Stimulated activated CD8-positive, alpha-beta memory T cell treated with anti-CD3 and anti-CD28 coated beads, Interleukin-4, amount 100 ng/mL, for 4 hours (primary cell): ENCODE data around the gene SLC16A12.
"Not testable (repeated sequence)": the region's sequence is repeated elsewhere in the genome, so short reads cannot be mapped to it uniquely, and the experiment has no call there.

Source experiments
- DNase-seq, 2 donors: peaks; one replicate each; pipeline ENCODE4 v3.0.0-alpha.2; 2020; ENCODE audit warnings: low read depth in 2 of 2, low spot score in 1 of 2

The SLC16A12 gene

DNA sequence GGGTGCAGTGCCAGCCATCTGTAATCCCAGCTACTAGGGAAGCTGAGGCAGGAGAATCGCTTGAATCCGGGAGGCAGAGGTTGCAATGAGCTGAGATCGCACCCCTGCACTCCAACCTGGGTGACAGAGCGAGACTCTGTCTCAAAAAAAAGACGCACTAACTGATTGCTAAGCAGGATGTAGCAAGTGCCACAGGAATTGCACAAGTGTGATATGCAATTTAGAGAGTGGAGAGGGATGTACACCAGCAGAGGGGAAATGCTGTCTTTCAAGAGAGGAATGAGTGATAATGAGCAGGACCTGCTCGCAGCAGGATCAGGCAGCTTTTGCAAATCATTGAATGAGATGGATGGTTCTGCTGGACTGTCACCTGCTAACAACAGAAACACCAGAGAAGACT, 13.3 kb upstream of the SLC16A12 start:
- DNase-seq, result no peak

DNA sequence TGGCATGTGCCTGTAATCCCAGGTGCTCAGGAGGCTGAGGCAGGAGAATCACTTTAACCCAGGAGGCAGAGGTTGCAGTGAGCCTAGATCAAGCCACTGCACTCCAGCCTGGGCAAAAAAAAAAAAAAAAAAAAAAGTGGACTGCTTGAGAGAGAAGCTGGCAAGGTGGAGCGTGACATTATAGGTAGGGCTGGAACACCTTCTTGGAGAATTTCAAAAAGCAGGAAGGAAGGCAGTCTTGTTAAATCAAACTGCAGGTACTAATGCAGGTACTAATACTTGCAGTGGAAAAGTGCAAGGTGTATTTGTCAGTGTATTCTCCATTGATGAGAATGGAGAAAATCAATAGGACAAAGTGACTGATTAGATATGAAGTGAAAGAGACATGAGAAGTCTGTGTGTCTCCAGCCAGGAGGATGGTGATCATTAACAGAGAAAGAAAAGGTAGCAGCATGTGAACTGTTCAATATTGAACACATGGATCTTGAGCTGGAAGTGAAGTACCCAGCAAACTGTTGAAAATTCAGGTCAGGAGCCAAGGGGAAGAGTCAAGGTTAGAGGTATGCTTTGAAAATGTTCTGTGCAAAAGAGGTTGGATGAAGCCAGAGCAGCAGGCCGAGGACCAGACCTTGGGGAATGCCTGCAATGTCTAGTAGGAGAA, 12.6 kb upstream of the SLC16A12 start:
- no peak for DNase-seq

DNA sequence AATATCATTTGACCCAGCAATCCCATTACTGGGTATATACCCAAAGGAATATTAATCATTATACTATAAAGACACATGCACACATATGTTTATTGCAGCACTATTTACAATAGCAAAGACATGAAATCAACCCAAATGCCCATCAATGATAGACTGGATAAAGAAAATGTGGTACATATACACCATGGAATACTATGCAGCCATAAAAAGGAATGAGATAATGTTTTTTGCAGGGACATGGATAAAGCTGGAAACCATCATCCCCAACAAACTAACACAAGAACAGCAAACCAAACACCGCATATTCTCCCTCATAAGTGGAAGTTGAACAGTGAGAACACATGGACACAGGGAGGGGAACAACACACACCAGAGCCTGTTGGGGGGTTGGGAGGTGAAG, 11.3 kb upstream of the SLC16A12 start:
- not testable (repeated sequence) for DNase-seq

DNA sequence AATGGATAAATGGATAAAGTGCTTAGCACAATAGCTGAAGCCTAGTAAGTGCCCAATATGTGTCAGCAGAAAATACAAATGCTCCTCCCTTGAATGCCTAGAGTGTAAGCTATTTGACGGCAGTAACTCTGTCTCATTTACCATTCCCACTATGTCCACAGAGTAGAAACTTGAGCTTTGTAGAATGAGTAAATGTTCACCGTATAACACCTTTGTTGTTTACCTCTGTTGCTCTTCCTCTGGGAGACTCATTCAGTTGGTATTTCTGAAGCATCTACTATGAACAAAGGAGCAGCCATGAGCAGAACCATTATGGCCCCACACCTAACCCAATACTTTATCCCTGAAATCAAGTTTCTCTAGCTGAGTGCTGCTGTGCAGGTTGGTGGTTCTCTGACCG, 8.4 kb upstream of the SLC16A12 start:
- DNase-seq, result no peak

DNA sequence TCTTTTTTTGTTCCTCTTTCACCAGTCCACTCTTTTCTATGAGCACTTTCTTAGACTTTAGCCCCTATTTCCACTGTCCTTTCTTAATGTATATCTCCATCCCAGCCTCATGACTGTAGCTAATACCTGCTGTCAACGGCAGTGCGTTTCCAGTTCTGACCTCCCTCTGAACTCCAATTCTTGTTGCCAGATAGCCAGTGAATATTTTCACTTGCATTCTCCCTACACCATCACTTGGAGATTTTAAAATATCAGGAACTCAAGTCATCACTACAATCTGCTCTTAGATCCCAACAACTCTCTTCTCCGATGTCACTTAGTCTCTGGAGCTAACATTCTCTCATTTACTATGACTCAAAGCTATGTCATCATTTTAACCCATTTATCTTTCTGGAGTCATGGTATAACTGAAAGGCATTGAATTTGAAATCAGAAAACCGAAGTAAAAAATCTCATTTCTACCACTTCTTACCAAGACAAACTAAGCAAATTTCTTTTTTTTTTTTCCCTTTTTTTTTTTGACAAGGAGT, 5.1 kb upstream of the SLC16A12 start:
- DNase-seq, result no peak

DNA sequence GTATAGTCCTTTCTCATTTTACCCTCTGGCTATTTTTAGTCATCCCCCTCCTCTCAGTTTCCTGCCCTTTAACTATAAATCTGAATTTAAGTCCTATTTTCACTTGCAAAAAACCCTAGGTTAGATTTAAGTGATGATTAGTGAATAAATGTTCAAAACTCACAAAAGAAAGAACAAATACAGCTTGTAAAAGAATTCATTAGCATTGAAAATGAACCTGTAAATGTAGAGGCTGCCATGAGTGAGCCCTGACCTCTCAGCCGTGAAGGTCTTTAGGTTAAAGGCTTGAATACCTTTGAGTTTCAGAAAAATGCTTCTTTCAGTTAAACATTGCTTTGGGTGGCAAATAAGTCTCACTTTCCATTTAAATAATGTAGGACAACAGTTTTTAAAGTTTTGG, 2.0 kb upstream of the SLC16A12 start:
- no peak for DNase-seq

DNA sequence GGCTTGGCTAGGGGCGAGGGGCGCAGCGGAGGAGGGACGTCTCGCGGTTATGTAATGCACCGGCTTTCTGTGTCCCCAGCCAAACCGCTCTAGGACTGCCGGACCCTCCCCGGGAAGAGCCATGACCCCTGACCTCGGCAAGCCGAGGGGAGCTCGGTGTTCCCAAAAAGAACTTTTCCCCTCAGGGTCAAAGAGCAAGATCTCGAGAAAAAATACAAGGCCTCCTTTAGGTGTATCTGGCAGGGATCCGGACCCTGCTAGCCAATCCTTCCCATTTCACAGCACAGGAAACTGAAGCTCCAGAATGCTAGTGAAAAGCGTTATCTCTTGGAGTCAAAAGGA, 590 bp upstream of the SLC16A12 start:
- no peak for DNase-seq

DNA sequence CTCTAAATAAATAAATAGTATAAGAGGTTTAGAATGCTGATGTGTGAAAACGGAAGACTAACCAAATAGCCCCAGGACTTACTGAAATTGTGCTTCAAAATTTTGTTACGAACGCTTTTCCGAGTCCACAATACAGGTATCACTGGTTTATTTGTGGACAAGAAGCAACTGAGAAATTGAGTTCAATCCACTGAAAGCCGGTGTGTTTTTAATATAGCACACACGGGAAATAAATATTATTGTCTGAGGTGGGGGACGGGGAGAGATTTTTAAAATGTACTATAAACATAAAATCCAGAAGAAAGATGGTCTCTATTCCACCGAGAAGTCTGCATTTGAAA, 598 bp downstream of the SLC16A12 start:
- DNase-seq, result no peak

DNA sequence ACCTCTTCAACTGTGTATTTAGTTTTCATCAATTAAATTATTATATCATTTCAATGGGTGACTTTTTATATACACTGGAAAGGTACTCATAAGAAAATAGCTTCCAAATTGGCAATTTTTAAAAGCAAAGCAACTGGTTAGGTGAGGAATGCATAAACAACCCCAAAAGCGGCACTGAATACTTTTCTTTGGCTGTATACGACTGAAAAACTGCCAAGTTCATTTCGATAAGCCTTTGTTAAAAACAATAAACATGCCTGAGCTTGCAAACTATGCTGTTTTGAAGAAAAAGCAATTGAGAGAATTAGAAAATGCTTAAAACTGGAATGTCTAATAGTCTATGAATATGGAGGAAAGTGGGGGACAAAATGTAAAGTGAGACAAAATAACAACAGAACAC, 2.9 kb downstream of the SLC16A12 start:
- DNase-seq, result no peak

DNA sequence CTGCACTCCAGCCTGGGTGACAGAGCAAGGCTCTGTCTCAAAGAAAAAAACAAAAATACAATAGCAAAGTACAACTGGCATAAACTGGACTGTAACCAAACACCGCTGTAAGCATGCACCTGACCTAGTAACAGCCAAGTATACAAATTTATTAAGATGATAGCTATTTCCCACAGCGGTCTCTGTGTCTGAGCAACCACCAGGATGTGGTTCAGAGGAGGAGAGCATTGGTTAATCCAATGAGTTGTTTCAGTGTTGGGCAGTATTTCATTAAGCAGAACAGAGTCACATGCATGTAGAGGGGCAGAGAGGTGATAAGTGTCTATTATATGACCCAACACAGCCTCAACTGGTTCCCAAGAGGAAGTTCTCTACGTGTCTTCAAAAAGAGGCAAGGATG, 4.0 kb downstream of the SLC16A12 start:
- DNase-seq, result no peak

DNA sequence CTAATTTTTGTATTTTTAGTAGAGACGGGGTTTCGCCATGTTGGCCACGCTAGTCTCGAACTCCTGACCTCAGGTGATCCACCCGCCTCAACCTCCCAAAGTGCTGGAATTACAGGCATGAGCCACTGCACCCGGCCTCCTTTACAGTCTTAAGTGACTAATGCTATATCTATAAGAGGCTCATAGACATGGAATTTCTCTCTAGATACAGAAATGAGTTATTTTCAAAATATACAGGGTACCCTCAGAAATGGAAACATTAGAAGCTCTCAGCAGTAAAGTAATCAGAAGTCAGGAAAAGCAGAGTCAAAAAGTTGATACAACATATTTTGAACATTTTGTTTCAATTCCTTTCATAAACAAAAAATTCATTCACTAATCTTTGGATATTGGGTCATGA, 5.7 kb downstream of the SLC16A12 start:
- not testable (repeated sequence) for DNase-seq

DNA sequence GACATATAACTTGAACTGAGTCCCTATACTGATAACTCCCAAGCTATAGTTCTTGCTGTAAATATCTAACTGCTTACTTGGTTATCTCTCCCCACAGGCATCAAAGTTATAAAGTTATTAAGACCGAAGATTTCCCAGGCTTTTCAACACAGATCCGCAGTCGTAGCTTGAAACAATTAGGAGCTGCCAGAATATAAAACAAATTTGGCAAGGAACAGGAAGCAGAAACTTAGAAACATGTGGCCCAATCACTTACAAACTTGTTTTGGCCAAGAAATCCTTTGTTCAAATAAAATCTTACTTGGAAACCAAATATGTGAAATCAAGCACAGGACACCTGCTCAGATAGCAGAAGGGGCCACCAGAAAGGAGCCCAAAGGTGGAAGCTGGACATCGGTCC, 9.0 kb downstream of the SLC16A12 start:
- DNase-seq, result no peak

DNA sequence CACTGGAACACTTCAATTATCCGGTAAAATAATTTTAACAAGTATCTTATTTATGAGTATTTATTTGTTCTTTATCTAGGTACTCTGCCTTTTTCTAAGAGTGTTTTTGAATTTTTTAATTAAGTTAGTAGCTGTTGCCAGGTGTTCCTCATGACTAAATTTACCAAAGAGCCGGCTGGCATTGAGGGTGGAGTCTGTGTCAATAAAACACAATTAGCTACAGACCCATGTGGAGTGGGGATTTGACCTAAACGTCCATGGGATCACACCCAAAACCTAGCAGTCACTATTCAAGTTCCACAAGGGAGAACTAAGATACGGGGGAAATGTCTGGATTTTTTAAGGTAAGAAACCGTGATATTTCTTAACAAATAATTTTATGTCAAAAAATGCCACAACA, 9.8 kb downstream of the SLC16A12 start:
- no peak for DNase-seq

DNA sequence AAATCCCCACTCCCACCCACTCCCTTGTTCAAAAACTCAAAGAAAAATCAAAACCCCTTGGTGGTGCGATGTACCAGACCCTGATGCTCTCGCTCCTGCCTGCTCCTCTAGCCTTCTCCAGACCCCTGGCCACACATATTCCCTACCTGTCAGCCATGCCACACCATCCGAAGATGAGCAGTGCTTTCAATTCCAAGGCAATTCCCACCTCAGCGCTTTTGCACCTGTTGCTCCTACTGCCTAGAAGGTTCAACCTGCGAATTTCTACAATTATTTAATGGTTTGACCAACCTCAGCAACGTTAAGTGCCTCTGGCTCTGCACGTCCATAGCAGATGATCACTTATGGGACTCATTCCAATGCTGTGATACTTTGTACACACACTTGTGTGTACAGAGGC, 11.1 kb downstream of the SLC16A12 start:
- no peak for DNase-seq

DNA sequence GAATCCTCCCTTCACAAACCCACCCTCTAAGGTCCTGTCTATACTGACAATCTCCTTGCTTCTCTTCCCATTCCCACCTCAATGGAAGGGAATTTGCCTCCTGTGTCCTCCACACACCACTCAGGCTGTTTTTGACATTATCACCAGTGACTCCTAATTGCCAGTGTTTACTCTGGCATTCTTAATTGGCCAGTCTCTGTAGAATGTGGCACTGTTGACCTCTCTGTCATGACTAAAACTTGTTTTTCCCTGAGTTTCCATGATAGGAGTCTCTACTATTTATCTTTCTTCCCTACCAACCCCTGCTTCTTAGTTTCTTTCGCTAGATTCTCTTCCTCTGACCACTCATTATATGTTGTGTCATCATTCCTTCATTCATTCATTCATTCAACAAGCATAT, 12.1 kb downstream of the SLC16A12 start:
- DNase-seq, result no peak

DNA sequence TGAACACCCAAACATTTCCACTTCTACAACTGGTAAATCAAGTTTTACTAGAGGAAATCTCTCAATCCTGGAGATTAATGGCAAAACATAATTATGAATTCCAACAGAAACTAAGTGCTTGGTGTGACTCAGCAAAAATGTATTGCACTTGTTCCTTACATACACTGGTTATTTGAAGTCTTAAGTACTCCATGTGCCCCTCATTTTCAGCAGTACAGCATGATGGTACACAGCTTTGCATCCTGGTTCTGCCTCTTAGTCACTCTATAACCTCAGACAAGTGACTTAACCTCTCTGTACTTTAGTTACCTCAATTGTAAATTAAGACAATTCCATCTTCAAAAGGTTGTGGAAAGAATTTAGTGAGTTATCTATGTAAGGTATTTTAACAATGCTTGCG, 12.9 kb downstream of the SLC16A12 start:
- DNase-seq, result no peak

DNA sequence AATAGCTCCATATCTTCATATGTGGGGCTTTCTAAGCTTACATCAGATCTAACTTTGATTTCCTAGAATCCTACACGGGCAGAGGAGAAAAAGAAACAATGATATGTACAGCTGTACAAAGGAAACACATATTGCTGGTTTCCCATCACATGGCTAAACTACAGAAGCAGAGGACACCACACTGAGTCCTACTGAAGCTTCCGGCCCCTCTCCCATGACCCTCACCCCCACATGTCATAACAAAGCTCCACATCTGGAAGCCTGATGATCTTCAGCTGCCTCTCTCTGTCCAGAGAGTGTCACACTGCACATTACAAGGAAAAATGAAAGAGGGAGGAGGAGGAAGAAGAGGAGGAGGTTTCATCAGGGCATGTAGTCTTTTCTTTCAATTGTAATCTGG, 14.0 kb downstream of the SLC16A12 start:
- DNase-seq, result no peak

DNA sequence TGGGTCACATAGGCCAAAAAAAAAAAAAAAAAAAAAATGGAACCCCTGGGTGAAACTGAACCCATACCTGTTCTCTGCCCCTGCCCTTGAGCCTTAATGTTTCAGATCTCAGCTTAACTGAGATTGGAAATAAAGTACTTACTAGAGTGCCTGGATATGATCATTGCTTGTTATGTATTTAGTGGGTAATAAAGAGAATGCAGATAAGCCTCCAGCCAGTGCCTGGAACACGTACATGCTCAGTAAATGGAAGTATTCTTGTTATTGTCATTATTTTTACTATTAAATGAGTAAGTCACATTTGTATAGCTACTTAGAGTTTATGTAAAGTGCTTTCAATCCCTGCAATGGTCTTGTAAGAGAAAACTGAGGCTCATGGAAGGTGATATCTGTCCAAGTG, 14.7 kb downstream of the SLC16A12 start:
- DNase-seq, result no peak

DNA sequence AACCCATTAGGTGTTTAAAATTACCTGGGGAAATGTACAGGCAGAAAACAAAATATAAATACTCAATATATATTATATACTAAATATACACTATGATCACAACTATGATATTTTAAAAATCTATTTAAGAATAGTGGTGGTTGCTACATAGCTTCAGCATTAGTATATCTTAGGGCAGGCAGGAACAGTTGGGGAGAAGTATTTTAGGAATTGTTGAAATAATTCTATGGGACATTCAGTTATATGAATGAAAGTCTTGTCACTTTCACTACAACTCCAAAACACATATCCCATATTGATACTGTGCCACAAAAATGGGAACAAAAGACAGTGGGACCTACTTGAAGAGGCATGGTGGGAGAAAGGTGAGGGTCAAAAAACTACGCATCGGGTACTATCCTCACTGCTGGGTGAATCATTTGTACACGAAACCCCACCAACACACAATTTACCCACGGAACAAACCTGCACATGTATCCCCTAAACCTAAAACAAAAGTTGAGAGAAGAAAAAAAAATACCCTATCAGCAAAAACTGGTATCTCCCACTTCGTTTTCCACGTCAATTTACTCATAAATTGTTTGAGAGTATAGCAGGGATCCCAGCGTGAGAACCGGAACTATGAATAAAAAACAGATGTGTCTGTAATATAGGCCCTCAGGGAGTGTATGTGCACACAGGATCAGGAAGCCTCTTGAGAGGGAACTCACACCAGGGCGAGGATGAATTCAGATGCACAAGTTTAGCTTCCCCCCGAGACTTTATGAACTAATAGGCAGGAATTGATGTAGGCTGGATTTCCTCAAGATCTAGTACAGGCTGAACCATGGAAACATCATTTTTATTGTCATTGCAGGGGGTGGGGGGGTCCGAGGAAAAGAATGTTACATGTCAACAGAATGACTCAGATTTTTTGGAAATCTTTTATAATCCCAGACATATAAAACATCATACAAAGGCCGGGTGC, 16.2 kb downstream of the SLC16A12 start:
- DNase-seq, result no peak

DNA sequence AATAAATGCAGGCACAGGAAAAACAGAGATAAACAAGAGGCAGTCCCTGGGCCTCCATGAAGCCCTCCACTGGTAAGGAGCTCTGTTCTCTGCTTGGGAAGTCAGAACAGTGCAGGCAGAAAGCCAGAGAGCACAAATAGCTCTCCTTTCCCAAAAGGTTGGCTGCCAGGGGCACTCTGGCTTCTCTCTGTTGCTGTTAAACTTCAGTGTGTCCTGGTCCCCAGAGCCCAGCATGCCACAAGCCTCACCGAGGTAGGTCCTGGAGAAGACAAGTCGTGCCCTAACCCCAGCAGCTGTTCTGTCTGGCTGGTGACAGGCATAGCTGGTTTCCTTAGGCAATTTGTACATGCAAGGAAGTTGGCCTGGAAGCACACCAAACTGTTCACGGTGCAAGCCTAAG, 17.3 kb downstream of the SLC16A12 start:
- DNase-seq, result no peak

DNA sequence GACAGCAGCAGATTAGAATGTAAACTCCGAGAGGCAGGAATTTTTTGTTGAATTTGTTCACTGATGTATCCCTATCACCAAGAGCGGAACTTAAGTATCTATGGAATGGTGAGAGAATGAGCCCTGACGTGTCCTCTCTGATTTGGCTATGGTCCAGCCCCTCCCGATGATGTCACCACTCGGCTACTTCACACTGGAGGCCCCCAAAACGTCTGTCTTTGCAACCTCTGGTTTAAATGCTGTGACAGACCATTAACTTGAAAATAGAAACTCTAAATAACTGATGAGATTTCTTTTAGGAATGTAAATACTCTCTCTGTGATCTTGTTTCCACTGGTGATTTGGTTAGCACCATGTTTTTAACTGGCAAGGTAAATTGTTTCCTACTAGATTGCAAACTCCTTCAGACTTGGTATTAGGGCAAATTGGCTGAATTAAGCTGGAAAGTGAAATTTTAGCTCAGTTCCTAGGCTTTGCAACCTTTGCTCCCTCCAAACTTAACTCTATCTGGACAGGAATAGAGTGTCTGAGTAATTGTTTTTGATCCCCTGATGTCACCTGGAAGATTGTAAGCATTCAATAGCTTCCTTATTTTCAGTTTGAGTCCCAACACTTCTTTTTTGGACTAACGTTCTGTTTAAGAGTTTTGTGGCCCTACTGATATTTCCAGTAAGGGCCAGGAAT, 19.1 kb downstream of the SLC16A12 start:
- no peak for DNase-seq
